HG02759 (cell line): Measurements from ENCODE around the gene HOXD12.

Source experiments
- ATAC-seq: cut with Tn5 transposase; IDR thresholded peaks from one replicate; pipeline ENCODE4 v1.9.1; 2021; ENCODE audit warnings: mild to moderate bottlenecking, moderate library complexity; ENCODE audit not compliant: unreplicated experiment

HOXD12 gene

GRCh38 chr2:176092270-176093144, 7.1 kb upstream of the HOXD12 start, which contains the start of gene HOXD13:
TSS of gene HOXD13 (plus strand) at chr2:176092721. CDS start at chr2:176092891, 170 bp downstream.
- ATAC-seq, result no peak

GRCh38 chr2:176093145-176093897, 6.3 kb upstream of the HOXD12 start:
- no peak for ATAC-seq

GRCh38 chr2:176093898-176094249, 5.7 kb upstream of the HOXD12 start:
- no peak for ATAC-seq

GRCh38 chr2:176094349-176094748, 5.2 kb upstream of the HOXD12 start:
- no peak for ATAC-seq

GRCh38 chr2:176095421-176095820, 4.2 kb upstream of the HOXD12 start:
- ATAC-seq, result no peak

- no peak for ATAC-seq
These were observed 3.2 kb upstream of the HOXD12 start for GRCh38 chr2:176096243-176096985.

GRCh38 chr2:176096986-176097819, 2.4 kb upstream of the HOXD12 start:
- peak; percentile 91 for ATAC-seq

GRCh38 chr2:176097820-176098365, 1.7 kb upstream of the HOXD12 start:
- ATAC-seq, result no peak

- ATAC-seq, result no peak
These were observed 1.0 kb upstream of the HOXD12 start for GRCh38 chr2:176098366-176099158.

GRCh38 chr2:176099159-176099727, 352 bp upstream of the HOXD12 start:
- ATAC-seq, result no peak

- no peak for ATAC-seq
These were observed 1.0 kb downstream of the HOXD12 start for GRCh38 chr2:176100547-176101140.

- ATAC-seq, result no peak
These were observed 1.7 kb downstream of the HOXD12 start for GRCh38 chr2:176101216-176101830.

GRCh38 chr2:176101842-176102241, 2.2 kb downstream of the HOXD12 start:
- ATAC-seq, result no peak

- no peak for ATAC-seq
These were observed 2.8 kb downstream of the HOXD12 start for GRCh38 chr2:176102309-176102866.

GRCh38 chr2:176103194-176103593, 3.6 kb downstream of the HOXD12 start:
- no peak for ATAC-seq

- no peak for ATAC-seq
These were observed 4.2 kb downstream of the HOXD12 start for GRCh38 chr2:176103742-176104315.

GRCh38 chr2:176104316-176105077, 4.9 kb downstream of the HOXD12 start:
- no peak for ATAC-seq
